HCT116 (cell line): ENCODE results near the gene TM4SF4. TPM values are rescaled to one million over a fixed set of nuclear protein-coding genes. Genes with fewer than 3 reads are reported as not detected.

Source experiments
- ATAC-seq: fragments of 200-7000 bp; cut with Tn5 transposase; 2 replicates; pipeline ENCODE4 v1.9.1; 2020; ENCODE audit warnings: mild to moderate bottlenecking, moderate library complexity
- BruUV-seq: library from RNA; stranded (reverse); fragments of 400-500 nt; replicated peaks from 2 replicates; lab custom pipeline; 2021; lab: Mats Ljungman, UMichigan
- CTCF ChIA-PET: fragments of 300-600 bp; sonication (Branson Sonifier 250); formaldehyde crosslinking; loops from one replicate; lab custom pipeline; 2021; ENCODE audit warnings: antibody characterized with exemption; lab: Charles Lee
- POLR2A ChIA-PET: fragments of 300-600, 350-600 bp; sonication (Branson Sonifier 250); formaldehyde crosslinking; loops from one replicate; lab custom pipeline; 2021; ENCODE audit warnings: antibody characterized with exemption; lab: Charles Lee
- RAD21 ChIA-PET, 2 experiments: fragments of 300-600 bp; sonication (Branson Sonifier 250); formaldehyde crosslinking; loops; one replicate each; lab custom pipeline; 2023; ENCODE audit warnings: low total read pairs in 2 of 2; ENCODE audit not compliant: uncharacterized antibody in 2 of 2, unreplicated experiment in 2 of 2, low non-redundant PET in 1 of 2; lab: Charles Lee
- DNase-seq: peaks from one replicate; pipeline ENCODE4 v3.0.0-alpha.2; 2010; ENCODE audit warnings: low read depth, low spot score
- H2AFZ ChIP-seq: fragments of 200-600 bp; shearing (Covaris generic), sonication (generic); 2 replicates; pipeline ENCODE4 v1.6.1; 2017; ENCODE audit warnings: low read depth, mixed run types, mixed read lengths, antibody characterized with exemption, low read length; ENCODE audit not compliant: poor library complexity, severe bottlenecking
- H3K27ac ChIP-seq: 2 replicates; pipeline ENCODE4 v1.5.1; 2012; ENCODE audit warnings: low read depth, low read length
- H3K27me3 ChIP-seq: fragments of 200-600 bp; sonication (generic); 2 replicates; pipeline ENCODE4 v1.6.1; 2016; ENCODE audit warnings: mixed run types, low read length, mixed read lengths; ENCODE audit not compliant: insufficient read depth
- H3K36me3 ChIP-seq, 2 experiments: fragments of 200-500 bp in 1 of 2; fragments of 200-600 bp in 1 of 2; sonication (Bioruptor generic) in 1 of 2; sonication (generic) in 1 of 2; 2 replicates each; pipeline versions ENCODE4 v1.5.1 to v1.6.1; 2014 to 2016; ENCODE audit warnings: low read length in 2 of 2, inconsistent platforms in 1 of 2, mixed read lengths in 1 of 2, mixed run types in 1 of 2; ENCODE audit not compliant: insufficient read depth in 2 of 2, control insufficient read depth in 1 of 2
- H3K4me1 ChIP-seq, 2 experiments: fragments of 200-600 bp in 1 of 2; sonication (generic) in 1 of 2; 2 replicates each; pipeline versions ENCODE4 v1.5.1 to v1.6.1; 2012 to 2017; ENCODE audit warnings: low read length in 2 of 2, inconsistent platforms in 1 of 2, mild to moderate bottlenecking in 1 of 2, mixed read lengths in 1 of 2, mixed run types in 1 of 2, moderate library complexity in 1 of 2; ENCODE audit not compliant: insufficient read depth in 2 of 2, control insufficient read depth in 1 of 2
- H3K4me2 ChIP-seq: fragments of 200-600 bp; sonication (generic); 2 replicates; pipeline ENCODE4 v1.6.1; 2017; ENCODE audit warnings: mixed run types, low read length, mixed read lengths
- H3K4me3 ChIP-seq, 2 experiments: fragments of 200-600 bp in 1 of 2; sonication (generic) in 1 of 2; replicated peaks in 1 of 2; 2 replicates each; pipeline ENCODE4 v1.5.1; 2011 to 2016; ENCODE audit warnings: low read length in 2 of 2, control low read depth in 1 of 2, low read depth in 1 of 2, mild to moderate bottlenecking in 1 of 2, mixed read lengths in 1 of 2, mixed run types in 1 of 2
- H3K79me2 ChIP-seq: fragments of 200-600 bp; sonication (generic); 2 replicates; pipeline ENCODE4 v1.6.1; 2017; ENCODE audit warnings: mild to moderate bottlenecking, mixed run types, low read length, moderate library complexity, mixed read lengths; ENCODE audit not compliant: insufficient read depth
- H3K9ac ChIP-seq: fragments of 200-600 bp; sonication (generic); 2 replicates; pipeline ENCODE4 v1.6.1; 2016; ENCODE audit warnings: low read length, mixed read lengths
- H3K9me2 ChIP-seq: fragments of 200-600 bp; sonication (generic), shearing (Covaris generic); 2 replicates; pipeline ENCODE4 v1.6.1; 2017; ENCODE audit warnings: mixed run types, mild to moderate bottlenecking, moderate library complexity; ENCODE audit not compliant: insufficient read depth
- H3K9me3 ChIP-seq, 2 experiments: fragments of 200-500 bp in 1 of 2; fragments of 200-600 bp in 1 of 2; sonication (Bioruptor generic) in 1 of 2; sonication (generic) in 1 of 2; 2 replicates each; pipeline ENCODE4 v1.6.1; 2014 to 2017; ENCODE audit warnings: low read length in 2 of 2, mixed read lengths in 2 of 2, inconsistent platforms in 1 of 2, low read depth in 1 of 2, mild to moderate bottlenecking in 1 of 2, mixed run types in 1 of 2, moderate library complexity in 1 of 2; ENCODE audit not compliant: control insufficient read depth in 1 of 2, insufficient read depth in 1 of 2
- H4K20me1 ChIP-seq: fragments of 200-600 bp; sonication (generic), shearing (Covaris generic); 2 replicates; pipeline ENCODE4 v1.6.1; 2017; ENCODE audit warnings: mixed run types, mild to moderate bottlenecking, moderate library complexity; ENCODE audit not compliant: insufficient read depth
- ATF3 ChIP-seq: IDR thresholded peaks from 2 replicates; pipeline ENCODE4 v1.6.1; 2012
- CEBPB ChIP-seq: IDR thresholded peaks from 2 replicates; pipeline ENCODE4 v1.6.1; 2012; ENCODE audit warnings: low read depth
- CTCF ChIP-seq, 3 experiments: fragments of 200-600 bp in 1 of 3; sonication (generic) in 1 of 3; IDR thresholded peaks in 2 of 3; conservative IDR thresholded peaks in 1 of 3; 2 replicates each; pipeline ENCODE4 v1.5.1; 2012 to 2017; ENCODE audit warnings: low read depth in 2 of 3, low read length in 2 of 3, antibody characterized with exemption in 1 of 3, borderline replicate concordance in 1 of 3, control low read depth in 1 of 3, mild to moderate bottlenecking in 1 of 3, mixed read lengths in 1 of 3, mixed run types in 1 of 3, moderate library complexity in 1 of 3; ENCODE audit not compliant: insufficient read depth in 1 of 3
- EGR1 ChIP-seq: IDR thresholded peaks from 2 replicates; pipeline ENCODE4 v1.6.1; 2012; ENCODE audit warnings: low read depth
- ELF1 ChIP-seq: IDR thresholded peaks from 2 replicates; pipeline ENCODE4 v1.6.1; 2012; ENCODE audit warnings: low read depth, borderline replicate concordance
- EZH2 ChIP-seq: fragments of 200-600 bp; sonication (generic); IDR thresholded peaks from 2 replicates; pipeline ENCODE4 v1.6.1; 2017; ENCODE audit warnings: antibody characterized with exemption, mixed run types
- EZH2phosphoT487 ChIP-seq: fragments of 200-600 bp; IDR thresholded peaks from 2 replicates; pipeline ENCODE4 v1.6.1; 2018; ENCODE audit warnings: antibody characterized with exemption, borderline replicate concordance
- FOSL1 ChIP-seq: IDR thresholded peaks from 2 replicates; pipeline ENCODE4 v1.6.1; 2012; ENCODE audit warnings: low read depth
- JUND ChIP-seq: IDR thresholded peaks from 2 replicates; pipeline ENCODE4 v1.6.1; 2012
- MAX ChIP-seq: IDR thresholded peaks from 2 replicates; pipeline ENCODE4 v1.6.1; 2012
- POLR2A ChIP-seq: IDR thresholded peaks from 2 replicates; pipeline ENCODE4 v1.7.0; 2011; ENCODE audit warnings: borderline replicate concordance; ENCODE audit not compliant: insufficient read depth, insufficient read length; ENCODE audit errors: extremely low read depth
- POLR2AphosphoS5 ChIP-seq: IDR thresholded peaks from 2 replicates; pipeline ENCODE4 v1.6.1; 2011; ENCODE audit warnings: mild to moderate bottlenecking, low read depth, low read length, moderate library complexity
- SIN3A ChIP-seq: IDR thresholded peaks from 2 replicates; pipeline ENCODE4 v1.6.1; 2012; ENCODE audit warnings: low read depth
- SP1 ChIP-seq: IDR thresholded peaks from 2 replicates; pipeline ENCODE4 v1.6.1; 2012; ENCODE audit warnings: low read depth
- SRF ChIP-seq: IDR thresholded peaks from 2 replicates; pipeline ENCODE4 v1.6.1; 2012; ENCODE audit warnings: low read depth
- TCF7L2 ChIP-seq: IDR thresholded peaks from 2 replicates; pipeline ENCODE4 v1.7.0; 2011; ENCODE audit warnings: borderline replicate concordance, inconsistent platforms; ENCODE audit not compliant: insufficient read depth, insufficient read length; ENCODE audit errors: extremely low read depth
- ZBTB33 ChIP-seq: IDR thresholded peaks from 2 replicates; pipeline ENCODE4 v1.6.1; 2011; ENCODE audit warnings: mild to moderate bottlenecking, low read length, moderate library complexity; ENCODE audit not compliant: insufficient replicate concordance; ENCODE audit errors: extremely low read depth
- ZFX ChIP-seq: fragments of 450-650 bp; IDR thresholded peaks from 2 replicates; pipeline ENCODE4 v1.6.1; 2017
- ZNF274 ChIP-seq: fragments of 200-500 bp; sonication (Bioruptor generic); IDR thresholded peaks from 2 replicates; pipeline ENCODE4 v1.6.1; 2014; ENCODE audit warnings: mild to moderate bottlenecking, low read depth, low read length, inconsistent platforms
- intact Hi-C: fragments of 100-400 bp; cut with micrococcal nuclease; formaldehyde crosslinking; loops from 2 replicates; pipeline ENCODE4 v1.10.0; 2022
- total RNA-seq: library from RNA; stranded (reverse); gene quantifications from one replicate; pipeline ENCODE4 v1.2.1, GENCODE V29; 2021; ENCODE audit not compliant: unreplicated experiment

Gene TM4SF4
- total RNA-seq, 1 experiment from 2014 or later, result 0.91 TPM

- H2AFZ ChIP-seq, result no peak overlapping the region
- no peak overlapping the region for H3K4me3 ChIP-seq
- no peak overlapping the region for H3K4me2 ChIP-seq
- peaks cover 0 to 1% of the 10 kb centered on the region in 2 experiments; a peak in 1 of 4 replicates for H3K9me3 ChIP-seq
- intact Hi-C loops, result loop anchor here (10.0 kb wide), 2 partner anchors 469 to 729 kb away; no protein-coding TSS in a partner anchor
- TF ChIP-seq POLR2A, result no peak
- no peak for TF ChIP-seq JUND
- TF ChIP-seq ATF3, result no peak
- TF ChIP-seq POLR2AphosphoS5, result no peak
- TF ChIP-seq TCF7L2, result no peak
- TF ChIP-seq FOSL1, result no peak
- no peak for TF ChIP-seq ZBTB33
- TF ChIP-seq SIN3A, result no peak
- no peak for TF ChIP-seq ELF1
- TF ChIP-seq SP1, result no peak
- TF ChIP-seq ZFX, result no peak
- TF ChIP-seq CEBPB, result no peak
- no peak for TF ChIP-seq EZH2
- TF ChIP-seq CTCF (IDR thresholded peaks at IDR 0.05 in 2 of 3, conservative IDR thresholded peaks at IDR 0.05 in 1 of 3; ENCODE audit: borderline replicate concordance in 1 of 3, insufficient read depth in 1 of 3, low read depth in 2 of 3, low read length in 2 of 3), result no peak
- no peak for TF ChIP-seq ZNF274
- no peak for TF ChIP-seq EZH2phosphoT487
- TF ChIP-seq MAX, result no peak
- no peak for TF ChIP-seq SRF
- no peak for TF ChIP-seq EGR1
- TF ChIP-seq, all 23 proteins: peak for 0
- BruUV-seq, result no TSS peak
- CTCF ChIA-PET, result interaction anchor here (1.0 to 1.4 kb wide), 3 partner anchors 375 to 540 kb away, joined by 3 to 5 read pairs (median 4); no protein-coding TSS in a partner anchor
- RAD21 ChIA-PET, result no interaction called here
- H3K27me3 ChIP-seq, result no peaks in the 10 kb centered on the region
- ATAC-seq (no peak), DNase-seq (no peak)
- POLR2A ChIA-PET, result no interaction called here
- no peak overlapping the region for H3K27ac ChIP-seq
- no peaks in the 10 kb centered on the region for H4K20me1 ChIP-seq
- no peaks in the 10 kb centered on the region for H3K9me2 ChIP-seq
- no peak overlapping the region for H3K9ac ChIP-seq
- H3K4me1 ChIP-seq, result peaks cover 0 to 9% of the 10 kb centered on the region in 2 experiments; a peak in 1 of 4 replicates
- H3K36me3 ChIP-seq, result no peaks in the 10 kb centered on the region
- H3K79me2 ChIP-seq, result no peaks in the 10 kb centered on the region
Observed at GRCh38 chr3:149495581-149496125, 21.2 kb downstream of the TM4SF4 start.
